IMR-90 (cell line): ENCODE data around the gene YBX1. TPM values are rescaled to one million over a fixed set of nuclear protein-coding genes. Genes with fewer than 3 reads are reported as not detected.
"Not testable (repeated sequence)": the region's sequence is repeated elsewhere in the genome, so short reads cannot be mapped to it uniquely, and the experiment has no call there.

Experiments
- ATAC-seq: fragments of 200-7000 bp; cut with Tn5 transposase; 2 replicates; pipeline ENCODE4 v1.9.1; 2020; ENCODE audit warnings: low read depth, mild to moderate bottlenecking, moderate library complexity
- BruUV-seq: library from RNA; stranded (reverse); fragments of 400-500 nt; replicated peaks from 2 replicates; lab custom pipeline; 2021; lab: Mats Ljungman, UMichigan
- CTCF ChIA-PET: fragments of 300-600 bp; formaldehyde crosslinking; extraction: SDS; loops from one replicate; lab custom pipeline; 2021; ENCODE audit warnings: antibody characterized with exemption; lab: Yijun Ruan, JAX
- POLR2A ChIA-PET: fragments of 300-600 bp; sonication (Branson Sonifier 250); formaldehyde crosslinking; loops from one replicate; lab custom pipeline; 2022; ENCODE audit warnings: antibody characterized with exemption; ENCODE audit not compliant: unreplicated experiment; lab: Charles Lee
- DNase-seq: peaks from one replicate; pipeline ENCODE4 v3.0.0; 2013
- H2AFZ ChIP-seq: replicated peaks from 2 replicates; pipeline ENCODE3; 2013; ENCODE audit warnings: low read length, mild to moderate bottlenecking; ENCODE audit not compliant: poor library complexity
- H2AK5ac ChIP-seq: 2 replicates; pipeline ENCODE4 v1.6.1; 2013; ENCODE audit warnings: low read depth, low read length, inconsistent platforms
- H2AK9ac ChIP-seq: replicated peaks from 2 replicates; pipeline ENCODE3; 2013; ENCODE audit warnings: mild to moderate bottlenecking, low read depth, low read length, moderate library complexity; ENCODE audit not compliant: poor library complexity
- H2BK120ac ChIP-seq: 2 replicates; pipeline ENCODE4 v1.6.1; 2013; ENCODE audit warnings: low read depth, low read length, inconsistent platforms
- H2BK15ac ChIP-seq: 3 replicates; pipeline ENCODE4 v1.6.1; 2013; ENCODE audit warnings: low read depth, low read length, inconsistent platforms
- H2BK20ac ChIP-seq: 2 replicates; pipeline ENCODE4 v1.6.1; 2013; ENCODE audit warnings: low read depth, mild to moderate bottlenecking, inconsistent platforms, low read length, moderate library complexity
- H2BK5ac ChIP-seq: 2 replicates; pipeline ENCODE4 v1.6.1; 2013; ENCODE audit warnings: mild to moderate bottlenecking, low read depth, low read length, inconsistent platforms; ENCODE audit not compliant: poor library complexity, severe bottlenecking
- H3K14ac ChIP-seq: replicated peaks from 2 replicates; pipeline ENCODE4 v1.6.1; 2013; ENCODE audit warnings: low read depth, low read length, inconsistent platforms
- H3K18ac ChIP-seq: 2 replicates; pipeline ENCODE4 v1.6.1; 2013; ENCODE audit warnings: low read depth, low read length, control low read depth
- H3K23ac ChIP-seq: 2 replicates; pipeline ENCODE4 v1.6.1; 2013; ENCODE audit warnings: low read depth, low read length, inconsistent platforms
- H3K27ac ChIP-seq: 2 replicates; pipeline ENCODE4 v1.5.1; 2013; ENCODE audit warnings: mild to moderate bottlenecking, control low read depth, low read length; ENCODE audit not compliant: insufficient read depth
- H3K27me3 ChIP-seq: 2 replicates; pipeline ENCODE4 v1.6.1; 2013; ENCODE audit warnings: low read length; ENCODE audit not compliant: control insufficient read depth, insufficient read depth
- H3K36me3 ChIP-seq: 2 replicates; pipeline ENCODE4 v1.6.1; 2013; ENCODE audit warnings: low read length, mixed read lengths; ENCODE audit not compliant: control insufficient read depth, insufficient read depth
- H3K4ac ChIP-seq: 2 replicates; pipeline ENCODE4 v1.6.1; 2013; ENCODE audit warnings: low read depth, low read length, inconsistent platforms
- H3K4me1 ChIP-seq: 2 replicates; pipeline ENCODE4 v1.6.1; 2013; ENCODE audit warnings: low read length, mixed read lengths; ENCODE audit not compliant: control insufficient read depth, insufficient read depth
- H3K4me2 ChIP-seq: 2 replicates; pipeline ENCODE4 v1.6.1; 2013; ENCODE audit warnings: low read depth, mild to moderate bottlenecking, control low read depth, low read length, moderate library complexity
- H3K4me3 ChIP-seq: 2 replicates; pipeline ENCODE4 v1.5.1; 2013; ENCODE audit warnings: low read depth, mild to moderate bottlenecking, control low read depth, low read length, moderate library complexity; ENCODE audit not compliant: insufficient read depth
- H3K56ac ChIP-seq: 2 replicates; pipeline ENCODE4 v1.6.1; 2013; ENCODE audit warnings: low read length, inconsistent platforms; ENCODE audit not compliant: insufficient read depth; ENCODE audit errors: extremely low read depth
- H3K79me1 ChIP-seq, 2 experiments: 2 replicates each; pipeline ENCODE4 v1.6.1; 2013; ENCODE audit warnings: low read length in 2 of 2, inconsistent platforms in 1 of 2, low read depth in 1 of 2
- H3K9ac ChIP-seq: 2 replicates; pipeline ENCODE4 v1.6.1; 2013; ENCODE audit warnings: low read depth, low read length, control low read depth
- H3K9me1 ChIP-seq: 2 replicates; pipeline ENCODE4 v1.6.1; 2013; ENCODE audit warnings: low read length, inconsistent platforms; ENCODE audit not compliant: insufficient read depth
- H3K9me3 ChIP-seq: 2 replicates; pipeline ENCODE4 v1.6.1; 2013; ENCODE audit warnings: low read length; ENCODE audit not compliant: control insufficient read depth, insufficient read depth
- H4K20me1 ChIP-seq: 2 replicates; pipeline ENCODE4 v1.6.1; 2013; ENCODE audit warnings: low read length, inconsistent platforms; ENCODE audit not compliant: insufficient read depth
- H4K5ac ChIP-seq: 2 replicates; pipeline ENCODE4 v1.6.1; 2013; ENCODE audit warnings: mild to moderate bottlenecking, low read depth, low read length, control low read depth
- H4K8ac ChIP-seq, 2 experiments: 2 replicates each; pipeline ENCODE4 v1.6.1; 2013; ENCODE audit warnings: low read depth in 2 of 2, low read length in 2 of 2, control low read depth in 1 of 2, inconsistent platforms in 1 of 2
- H4K91ac ChIP-seq: 2 replicates; pipeline ENCODE4 v1.6.1; 2013; ENCODE audit warnings: low read depth, low read length, inconsistent platforms; ENCODE audit not compliant: insufficient read depth
- WGBS, 2 experiments: methylation state at CpG; one replicate each; pipeline versions ENCODE4 v1.1.5 to v1.1.7; 2013; ENCODE audit warnings: missing lambda C conversion rate in 2 of 2; ENCODE audit not compliant: insufficient read length in 1 of 2; ENCODE audit errors: extremely low coverage in 2 of 2; 5-methylcytosine and 5-hydroxymethylcytosine counted together
- dilution Hi-C: fragments of 300-500 bp; cut with HindIII; formaldehyde crosslinking; loops from one replicate; pipeline ENCODE4 v1.14.3; 2018; ENCODE audit warnings: low sequenced_read_pairs; ENCODE audit not compliant: unreplicated experiment
- in situ Hi-C: fragments of 300-500 bp; cut with MboI; formaldehyde crosslinking; loops from 3 replicates; pipeline ENCODE4 v1.14.3; 2019; ENCODE audit warnings: low sequenced_read_pairs, inconsistent platforms, mixed read lengths
- intact Hi-C: fragments of 100-400 bp; cut with micrococcal nuclease; formaldehyde crosslinking; loops from 2 replicates; pipeline ENCODE4 v1.10.0; 2022
- polyA plus RNA-seq, 3 experiments: library from polyadenylated mRNA; depleted of rRNA; stranded (reverse); fragments of >200 nt; gene quantifications; 2 replicates each; pipeline ENCODE4 v1.2.3, GENCODE V29; 2012; ENCODE audit warnings: low replicate concordance in 1 of 3
- total RNA-seq: library from RNA; depleted of rRNA; stranded (reverse); fragments of >200 nt; gene quantifications from 2 replicates; pipeline ENCODE4 v1.2.3, GENCODE V29; 2012

Gene YBX1
- total and polyA plus RNA-seq, 2 of the 4 experiments (the other 2 are of a cell fraction) = 605 to 843 TPM

- H3K14ac ChIP-seq, H2BK120ac ChIP-seq, H3K4me2 ChIP-seq, H2AK5ac ChIP-seq, H3K23ac ChIP-seq, ATAC-seq, H3K27ac ChIP-seq, H4K20me1 ChIP-seq, H3K9me1 ChIP-seq, H3K56ac ChIP-seq, H2BK20ac ChIP-seq, H4K8ac ChIP-seq, H3K27me3 ChIP-seq, H3K4me1 ChIP-seq, H2AK9ac ChIP-seq, intact Hi-C loops, H3K79me1 ChIP-seq, H2AFZ ChIP-seq, H3K36me3 ChIP-seq, H2BK15ac ChIP-seq, H4K5ac ChIP-seq, H3K9ac ChIP-seq, H3K9me3 ChIP-seq, BruUV-seq, DNase-seq, dilution Hi-C loops, H4K91ac ChIP-seq, H3K18ac ChIP-seq, H3K4ac ChIP-seq, H3K4me3 ChIP-seq, in situ Hi-C loops, H2BK5ac ChIP-seq: not testable (repeated sequence)
- ChIA-PET POLR2A (interaction anchor here (0.6 kb wide), 3 partner anchors 16 to 39 kb away, joined by 3 to 12 read pairs (median 5); no protein-coding TSS in a partner anchor), CTCF (interaction anchor here (0.6 kb wide), 1 partner anchor 21 kb away, joined by 3 read pairs; no protein-coding TSS in a partner anchor)
- WGBS, 2 experiments = no CpG with 5 or more reads among the region's 2 CpGs
Observed at GRCh38 chr1:42722403-42722802, 40.2 kb downstream of the YBX1 start.
